ENCODE results near the gene LIN52. TPM values are rescaled to one million over a fixed set of nuclear protein-coding genes. Genes with fewer than 3 reads are reported as not detected.

LIN52 gene
- total and polyA plus RNA-seq, 2 of the 8 experiments (the other 6 are each of a cell fraction or from before 2014, with no cell fraction given) = 6.8 to 11.6 TPM

- TF ChIP-seq, protein P1, sequence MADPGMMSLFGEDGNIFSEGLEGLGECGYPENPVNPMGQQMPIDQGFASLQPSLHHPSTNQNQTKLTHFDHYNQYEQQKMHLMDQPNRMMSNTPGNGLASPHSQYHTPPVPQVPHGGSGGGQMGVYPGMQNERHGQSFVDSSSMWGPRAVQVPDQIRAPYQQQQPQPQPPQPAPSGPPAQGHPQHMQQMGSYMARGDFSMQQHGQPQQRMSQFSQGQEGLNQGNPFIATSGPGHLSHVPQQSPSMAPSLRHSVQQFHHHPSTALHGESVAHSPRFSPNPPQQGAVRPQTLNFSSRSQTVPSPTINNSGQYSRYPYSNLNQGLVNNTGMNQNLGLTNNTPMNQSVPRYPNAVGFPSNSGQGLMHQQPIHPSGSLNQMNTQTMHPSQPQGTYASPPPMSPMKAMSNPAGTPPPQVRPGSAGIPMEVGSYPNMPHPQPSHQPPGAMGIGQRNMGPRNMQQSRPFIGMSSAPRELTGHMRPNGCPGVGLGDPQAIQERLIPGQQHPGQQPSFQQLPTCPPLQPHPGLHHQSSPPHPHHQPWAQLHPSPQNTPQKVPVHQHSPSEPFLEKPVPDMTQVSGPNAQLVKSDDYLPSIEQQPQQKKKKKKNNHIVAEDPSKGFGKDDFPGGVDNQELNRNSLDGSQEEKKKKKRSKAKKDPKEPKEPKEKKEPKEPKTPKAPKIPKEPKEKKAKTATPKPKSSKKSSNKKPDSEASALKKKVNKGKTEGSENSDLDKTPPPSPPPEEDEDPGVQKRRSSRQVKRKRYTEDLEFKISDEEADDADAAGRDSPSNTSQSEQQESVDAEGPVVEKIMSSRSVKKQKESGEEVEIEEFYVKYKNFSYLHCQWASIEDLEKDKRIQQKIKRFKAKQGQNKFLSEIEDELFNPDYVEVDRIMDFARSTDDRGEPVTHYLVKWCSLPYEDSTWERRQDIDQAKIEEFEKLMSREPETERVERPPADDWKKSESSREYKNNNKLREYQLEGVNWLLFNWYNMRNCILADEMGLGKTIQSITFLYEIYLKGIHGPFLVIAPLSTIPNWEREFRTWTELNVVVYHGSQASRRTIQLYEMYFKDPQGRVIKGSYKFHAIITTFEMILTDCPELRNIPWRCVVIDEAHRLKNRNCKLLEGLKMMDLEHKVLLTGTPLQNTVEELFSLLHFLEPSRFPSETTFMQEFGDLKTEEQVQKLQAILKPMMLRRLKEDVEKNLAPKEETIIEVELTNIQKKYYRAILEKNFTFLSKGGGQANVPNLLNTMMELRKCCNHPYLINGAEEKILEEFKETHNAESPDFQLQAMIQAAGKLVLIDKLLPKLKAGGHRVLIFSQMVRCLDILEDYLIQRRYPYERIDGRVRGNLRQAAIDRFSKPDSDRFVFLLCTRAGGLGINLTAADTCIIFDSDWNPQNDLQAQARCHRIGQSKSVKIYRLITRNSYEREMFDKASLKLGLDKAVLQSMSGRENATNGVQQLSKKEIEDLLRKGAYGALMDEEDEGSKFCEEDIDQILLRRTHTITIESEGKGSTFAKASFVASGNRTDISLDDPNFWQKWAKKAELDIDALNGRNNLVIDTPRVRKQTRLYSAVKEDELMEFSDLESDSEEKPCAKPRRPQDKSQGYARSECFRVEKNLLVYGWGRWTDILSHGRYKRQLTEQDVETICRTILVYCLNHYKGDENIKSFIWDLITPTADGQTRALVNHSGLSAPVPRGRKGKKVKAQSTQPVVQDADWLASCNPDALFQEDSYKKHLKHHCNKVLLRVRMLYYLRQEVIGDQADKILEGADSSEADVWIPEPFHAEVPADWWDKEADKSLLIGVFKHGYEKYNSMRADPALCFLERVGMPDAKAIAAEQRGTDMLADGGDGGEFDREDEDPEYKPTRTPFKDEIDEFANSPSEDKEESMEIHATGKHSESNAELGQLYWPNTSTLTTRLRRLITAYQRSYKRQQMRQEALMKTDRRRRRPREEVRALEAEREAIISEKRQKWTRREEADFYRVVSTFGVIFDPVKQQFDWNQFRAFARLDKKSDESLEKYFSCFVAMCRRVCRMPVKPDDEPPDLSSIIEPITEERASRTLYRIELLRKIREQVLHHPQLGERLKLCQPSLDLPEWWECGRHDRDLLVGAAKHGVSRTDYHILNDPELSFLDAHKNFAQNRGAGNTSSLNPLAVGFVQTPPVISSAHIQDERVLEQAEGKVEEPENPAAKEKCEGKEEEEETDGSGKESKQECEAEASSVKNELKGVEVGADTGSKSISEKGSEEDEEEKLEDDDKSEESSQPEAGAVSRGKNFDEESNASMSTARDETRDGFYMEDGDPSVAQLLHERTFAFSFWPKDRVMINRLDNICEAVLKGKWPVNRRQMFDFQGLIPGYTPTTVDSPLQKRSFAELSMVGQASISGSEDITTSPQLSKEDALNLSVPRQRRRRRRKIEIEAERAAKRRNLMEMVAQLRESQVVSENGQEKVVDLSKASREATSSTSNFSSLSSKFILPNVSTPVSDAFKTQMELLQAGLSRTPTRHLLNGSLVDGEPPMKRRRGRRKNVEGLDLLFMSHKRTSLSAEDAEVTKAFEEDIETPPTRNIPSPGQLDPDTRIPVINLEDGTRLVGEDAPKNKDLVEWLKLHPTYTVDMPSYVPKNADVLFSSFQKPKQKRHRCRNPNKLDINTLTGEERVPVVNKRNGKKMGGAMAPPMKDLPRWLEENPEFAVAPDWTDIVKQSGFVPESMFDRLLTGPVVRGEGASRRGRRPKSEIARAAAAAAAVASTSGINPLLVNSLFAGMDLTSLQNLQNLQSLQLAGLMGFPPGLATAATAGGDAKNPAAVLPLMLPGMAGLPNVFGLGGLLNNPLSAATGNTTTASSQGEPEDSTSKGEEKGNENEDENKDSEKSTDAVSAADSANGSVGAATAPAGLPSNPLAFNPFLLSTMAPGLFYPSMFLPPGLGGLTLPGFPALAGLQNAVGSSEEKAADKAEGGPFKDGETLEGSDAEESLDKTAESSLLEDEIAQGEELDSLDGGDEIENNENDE (IDR thresholded peaks at IDR 0.05; ENCODE audit: insufficient replicate concordance, low read length) = no peak
Observed at GRCh38 chr14:74126315-74127013, 41.7 kb downstream of the LIN52 start (continued).

Data from H1 (cell line).